ENCODE results near the gene ADD3. TPM values are rescaled to one million over a fixed set of nuclear protein-coding genes. Genes with fewer than 3 reads are reported as not detected.

Gene ADD3
- total and polyA plus RNA-seq, 2 experiments from 2014 or later: 133 to 1,101 TPM

DNA sequence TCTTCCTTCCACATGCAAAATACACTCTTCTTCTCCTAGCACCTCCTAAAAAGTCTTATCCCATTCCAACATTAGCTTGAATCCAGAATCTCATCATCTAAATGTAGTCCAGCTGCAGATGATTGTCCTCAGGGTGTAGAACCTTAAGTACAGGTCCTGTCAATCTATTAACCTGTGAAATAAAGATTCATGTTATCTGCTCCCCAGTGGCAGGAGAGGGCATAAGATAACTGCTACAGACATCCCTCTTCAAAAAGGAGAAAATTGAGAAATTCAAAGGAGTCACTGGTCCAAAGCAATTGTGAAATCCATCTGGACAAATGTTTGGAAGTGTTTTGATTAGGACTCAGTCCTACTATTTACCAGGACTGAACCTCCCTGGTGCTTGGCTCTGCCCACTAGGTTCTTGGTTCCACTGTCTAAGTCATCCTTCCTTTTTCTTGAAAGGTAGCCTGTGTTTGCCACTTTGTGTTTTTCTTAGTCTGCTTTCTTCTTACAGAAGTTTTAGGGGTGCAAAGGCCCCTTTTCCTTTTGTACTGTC is 96.2 kb downstream of the ADD3 start:
- H4K20me1 ChIP-seq (ENCODE audit: insufficient read depth): no peaks in the 10 kb centered on the region
- peak; percentile 22 for DNase-seq
- in situ Hi-C loops (cut with MboI): no loop called here
- no peak overlapping the region for H3K4me2 ChIP-seq (ENCODE audit: unreplicated experiment)
- TF ChIP-seq EZH2 (IDR thresholded peaks at IDR 0.05; ENCODE audit: insufficient read depth, poor library complexity, severe bottlenecking) (no peak), EZH2phosphoT487 (IDR thresholded peaks at IDR 0.05; ENCODE audit: insufficient read depth, low read depth) (no peak)
- H3K79me2 ChIP-seq (ENCODE audit: insufficient read depth): peaks cover 85% of the 10 kb centered on the region
- no peak overlapping the region for H3K9ac ChIP-seq
- no peaks in the 10 kb centered on the region for H3K27me3 ChIP-seq (replicated peaks; ENCODE audit: insufficient read depth)
- 0 out of 2 replicates have a peak, but pooled peaks cover 6% of the 10 kb centered on the region for H3F3A ChIP-seq (ENCODE audit: insufficient read depth)
- H2AFZ ChIP-seq: no peak overlapping the region
- H3K27ac ChIP-seq: no peak overlapping the region
- no peaks in the 10 kb centered on the region for H3K9me2 ChIP-seq (ENCODE audit: insufficient read depth)
- no peaks in the 10 kb centered on the region for H3K9me3 ChIP-seq (ENCODE audit: low read depth)
- no peaks in the 10 kb centered on the region for H3K4me1 ChIP-seq (ENCODE audit: insufficient read depth)
- H3K36me3 ChIP-seq (ENCODE audit: low read depth): peaks cover 41% of the 10 kb centered on the region
- H3K4me3 ChIP-seq: no peak overlapping the region

- Histone ChIP-seq H3K4me3 (no peak overlapping the region), H2AFZ (no peak overlapping the region), H4K20me1 (ENCODE audit: insufficient read depth) (no peaks in the 10 kb centered on the region), H3K9ac (no peak overlapping the region), H3K27me3 (replicated peaks; ENCODE audit: insufficient read depth) (no peaks in the 10 kb centered on the region), H3K4me2 (ENCODE audit: unreplicated experiment) (no peak overlapping the region), H3F3A (ENCODE audit: insufficient read depth) (0 out of 2 replicates have a peak, but pooled peaks cover 2% of the 10 kb centered on the region), H3K9me2 (ENCODE audit: insufficient read depth) (no peaks in the 10 kb centered on the region), H3K27ac (no peak overlapping the region), H3K9me3 (ENCODE audit: low read depth) (no peaks in the 10 kb centered on the region), H3K4me1 (ENCODE audit: insufficient read depth) (no peaks in the 10 kb centered on the region), H3K36me3 (ENCODE audit: low read depth) (peaks cover 38% of the 10 kb centered on the region), H3K79me2 (ENCODE audit: insufficient read depth) (peaks cover 85% of the 10 kb centered on the region)
- TF ChIP-seq EZH2 (IDR thresholded peaks at IDR 0.05; ENCODE audit: insufficient read depth, poor library complexity, severe bottlenecking) (no peak), EZH2phosphoT487 (IDR thresholded peaks at IDR 0.05; ENCODE audit: insufficient read depth, low read depth) (no peak)
- in situ Hi-C loops (cut with MboI): no loop called here
- DNase-seq: no peak
Observed at GRCh38 chr10:110105873-110106272, 98.1 kb downstream of the ADD3 start.

DNA sequence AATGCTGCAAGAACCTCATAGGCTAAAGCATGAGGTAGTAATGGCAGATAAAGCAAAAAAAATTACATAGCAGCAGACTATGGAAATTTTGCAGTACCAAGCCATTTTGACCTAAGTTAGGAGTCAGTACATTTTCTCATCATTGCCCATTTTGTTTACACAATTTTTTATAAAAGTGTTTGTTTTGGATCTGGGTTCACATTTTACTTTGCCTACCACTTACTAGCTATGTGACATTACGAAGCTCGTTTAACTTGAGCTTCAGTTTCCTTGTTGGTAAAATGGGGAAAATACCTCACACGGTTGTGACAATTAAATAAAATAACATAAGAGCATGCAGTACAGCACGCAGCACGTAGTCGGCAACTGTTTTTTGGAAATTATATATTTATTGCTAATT is 99.6 kb downstream of the ADD3 start:
- Histone ChIP-seq H3K4me1 (ENCODE audit: insufficient read depth) (no peaks in the 10 kb centered on the region), H3K9me3 (ENCODE audit: low read depth) (no peaks in the 10 kb centered on the region), H3K9ac (no peak overlapping the region), H3K27me3 (replicated peaks; ENCODE audit: insufficient read depth) (no peaks in the 10 kb centered on the region), H3K9me2 (ENCODE audit: insufficient read depth) (no peaks in the 10 kb centered on the region), H3K36me3 (ENCODE audit: low read depth) (peaks cover 23% of the 10 kb centered on the region), H3K4me3 (no peak overlapping the region), H3K4me2 (ENCODE audit: unreplicated experiment) (no peak overlapping the region), H3F3A (ENCODE audit: insufficient read depth) (no peaks in the 10 kb centered on the region), H2AFZ (no peak overlapping the region), H4K20me1 (ENCODE audit: insufficient read depth) (no peaks in the 10 kb centered on the region), H3K27ac (no peak overlapping the region), H3K79me2 (ENCODE audit: insufficient read depth) (peaks cover 79% of the 10 kb centered on the region)
- no peak for DNase-seq
- WGBS, 2 experiments (ENCODE audit: low coverage in 1 of 2, low lambda C conversion rate in 2 of 2, missing lambda C conversion rate in 2 of 2): 91 to 95% methylated on average over 6 of the region's 6 CpGs
- in situ Hi-C loops (cut with MboI): no loop called here
- TF ChIP-seq EZH2 (IDR thresholded peaks at IDR 0.05; ENCODE audit: insufficient read depth, poor library complexity, severe bottlenecking) (no peak), EZH2phosphoT487 (IDR thresholded peaks at IDR 0.05; ENCODE audit: insufficient read depth, low read depth) (no peak)

- no peak overlapping the region for H3K4me3 ChIP-seq
- no peaks in the 10 kb centered on the region for H3K9me3 ChIP-seq (ENCODE audit: low read depth)
- DNase-seq: no peak
- no peaks in the 10 kb centered on the region for H3K27me3 ChIP-seq (replicated peaks; ENCODE audit: insufficient read depth)
- H3K27ac ChIP-seq: no peak overlapping the region
- in situ Hi-C loops (cut with MboI): no loop called here
- H3K4me2 ChIP-seq (ENCODE audit: unreplicated experiment): no peak overlapping the region
- TF ChIP-seq EZH2phosphoT487 (IDR thresholded peaks at IDR 0.05; ENCODE audit: insufficient read depth, low read depth) (no peak), EZH2 (IDR thresholded peaks at IDR 0.05; ENCODE audit: insufficient read depth, poor library complexity, severe bottlenecking) (no peak)
- no peaks in the 10 kb centered on the region for H3K4me1 ChIP-seq (ENCODE audit: insufficient read depth)
- H4K20me1 ChIP-seq (ENCODE audit: insufficient read depth): no peaks in the 10 kb centered on the region
- H3K9ac ChIP-seq: no peak overlapping the region
- peaks cover 74% of the 10 kb centered on the region for H3K79me2 ChIP-seq (ENCODE audit: insufficient read depth)
- H3K9me2 ChIP-seq (ENCODE audit: insufficient read depth): no peaks in the 10 kb centered on the region
- H3F3A ChIP-seq (ENCODE audit: insufficient read depth): no peaks in the 10 kb centered on the region
- peaks cover 23% of the 10 kb centered on the region; the same call in 1 of the 2 replicates for H3K36me3 ChIP-seq (ENCODE audit: low read depth)
- H2AFZ ChIP-seq: no peak overlapping the region
Observed at GRCh38 chr10:110107887-110108286, 100.1 kb downstream of the ADD3 start.

GRCh38 chr10:110109511-110109910 is 101.7 kb downstream of the ADD3 start:
- Histone ChIP-seq H3K9ac (no peak overlapping the region), H2AFZ (no peak overlapping the region)
- DNase-seq: no peak

More at GRCh38 chr10:110109511-110109910, 101.7 kb downstream of the ADD3 start:
- TF ChIP-seq EZH2 (IDR thresholded peaks at IDR 0.05; ENCODE audit: insufficient read depth, poor library complexity, severe bottlenecking): no peak
- no peak for TF ChIP-seq EZH2phosphoT487 (IDR thresholded peaks at IDR 0.05; ENCODE audit: insufficient read depth, low read depth)
- no peaks in the 10 kb centered on the region for H3K9me2 ChIP-seq (ENCODE audit: insufficient read depth)
- no peaks in the 10 kb centered on the region for H3K9me3 ChIP-seq (ENCODE audit: low read depth)
- in situ Hi-C loops (cut with MboI): no loop called here
- H3K4me2 ChIP-seq (ENCODE audit: unreplicated experiment): no peak overlapping the region
- H4K20me1 ChIP-seq (ENCODE audit: insufficient read depth): no peaks in the 10 kb centered on the region
- H3K79me2 ChIP-seq (ENCODE audit: insufficient read depth): peaks cover 58% of the 10 kb centered on the region
- no peak overlapping the region for H3K27ac ChIP-seq
- no peaks in the 10 kb centered on the region for H3F3A ChIP-seq (ENCODE audit: insufficient read depth)
- H3K4me3 ChIP-seq: no peak overlapping the region
- no peaks in the 10 kb centered on the region for H3K27me3 ChIP-seq (replicated peaks; ENCODE audit: insufficient read depth)
- H3K36me3 ChIP-seq (ENCODE audit: low read depth): peaks cover 36% of the 10 kb centered on the region
- H3K4me1 ChIP-seq (ENCODE audit: insufficient read depth): no peaks in the 10 kb centered on the region

Data from GM23248 (cell line).